SIG-M5 treated with dmso at 0.1 percent for 504 hours (cell line): ENCODE data around the gene SLC35B3.
"Not testable (repeated sequence)": the region's sequence is repeated elsewhere in the genome, so short reads cannot be mapped to it uniquely, and the experiment has no call there.

Experiments
- DNase-seq: peaks from one replicate; lab custom pipeline; 2025; ENCODE audit not compliant: unreplicated experiment; lab: John Stamatoyannopoulos, UW

Gene SLC35B3

DNA sequence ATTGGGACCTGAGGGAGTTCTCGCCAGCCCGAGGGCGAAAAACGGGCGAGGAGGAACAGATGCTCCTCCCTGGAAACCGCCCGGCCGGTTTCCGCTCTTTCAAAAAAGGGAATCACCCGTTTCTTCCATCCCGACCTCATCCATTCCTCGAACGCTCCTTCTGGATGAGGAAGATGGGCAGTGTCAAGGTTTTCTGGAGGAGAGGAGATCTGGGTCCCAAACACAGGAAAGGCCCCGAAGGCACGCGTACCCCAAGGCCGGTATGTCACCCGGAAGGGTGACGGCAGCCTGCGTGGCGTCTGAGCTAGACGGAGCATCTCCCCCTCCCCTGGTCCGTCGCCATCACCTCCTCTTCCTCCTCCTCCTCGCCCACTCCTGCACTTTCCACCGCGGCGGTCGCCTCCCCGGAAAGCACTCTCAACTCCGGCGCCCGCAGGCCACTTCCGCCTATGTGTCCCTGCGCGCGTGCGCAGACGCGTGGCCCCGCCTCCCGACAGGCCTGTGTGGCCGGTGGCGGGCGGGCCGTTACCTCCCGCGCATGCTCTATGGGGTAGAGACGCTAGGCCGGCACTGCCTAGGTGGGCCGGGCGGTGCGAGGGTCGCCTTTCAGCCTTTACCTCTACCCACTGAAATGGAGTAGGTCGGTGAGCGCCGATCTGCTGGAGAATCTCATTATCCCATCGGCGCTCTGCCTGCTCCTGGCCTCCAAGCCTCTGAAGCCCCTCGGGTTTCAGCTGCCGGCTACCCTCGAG is at the start of gene SLC35B3:
TSS of gene SLC35B3 (minus strand) at position 453 of the 752 bp plus-strand sequence.
- peak; percentile 76 for DNase-seq

GRCh38 chr6:8483650-8484049 is 48.3 kb upstream of the SLC35B3 start:
- no peak for DNase-seq

DNA sequence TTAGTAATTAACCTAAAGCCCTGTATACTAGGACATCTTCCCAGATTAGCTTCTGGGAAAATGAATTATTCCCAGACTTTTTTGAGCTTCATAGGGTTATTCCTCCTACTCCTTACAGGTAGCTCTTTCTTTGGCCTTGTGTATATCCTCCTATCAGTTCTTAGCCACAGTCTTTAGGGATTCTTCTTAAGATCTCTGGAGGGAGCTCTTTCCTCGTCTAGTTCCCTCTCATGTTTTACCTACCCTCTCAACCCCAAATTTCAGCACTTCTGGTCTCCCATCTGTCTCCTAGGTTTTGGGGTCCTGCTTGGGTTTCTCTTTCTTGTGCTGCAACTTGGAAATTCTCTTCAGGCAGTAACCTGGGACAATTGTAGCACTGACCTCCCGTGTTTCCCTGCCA is 46.4 kb upstream of the SLC35B3 start:
- DNase-seq, result peak; percentile 67

DNA sequence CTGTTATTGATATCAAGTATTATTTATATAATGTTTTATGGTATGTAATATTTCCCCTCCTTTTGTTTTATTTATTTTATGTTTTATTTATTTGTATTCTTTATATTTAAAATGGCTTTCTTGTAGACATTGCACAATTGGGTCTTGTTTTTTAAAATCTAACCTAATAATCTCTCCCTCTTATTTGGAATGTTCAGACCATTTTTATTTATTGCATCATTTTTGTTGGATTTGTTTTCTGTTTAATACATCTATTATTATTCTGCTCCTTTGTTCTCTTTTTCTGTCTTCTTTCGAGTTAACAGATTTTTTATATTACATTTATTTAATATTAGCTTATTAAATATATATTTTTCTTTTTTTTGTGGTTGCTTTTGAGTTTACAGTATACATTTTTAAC is 43.1 kb upstream of the SLC35B3 start:
- DNase-seq, result no peak

DNA sequence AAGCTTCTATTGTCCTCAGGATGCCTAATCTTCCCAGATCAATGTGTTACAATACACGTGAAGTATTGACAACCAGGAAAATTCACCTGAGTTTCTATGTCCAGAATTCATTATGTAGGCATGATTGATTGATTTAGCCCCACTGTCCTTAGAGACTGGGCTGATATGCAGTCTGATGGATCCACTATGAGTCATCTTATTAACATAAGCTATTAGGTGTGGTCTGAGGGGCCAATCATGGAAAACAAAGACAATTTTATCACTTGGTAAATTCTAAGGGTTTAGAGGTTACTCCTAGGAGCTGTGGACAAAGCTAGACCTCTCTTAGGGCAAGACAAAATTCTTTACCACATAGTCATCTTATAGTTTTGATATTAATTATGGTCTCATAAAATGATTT is 41.3 kb upstream of the SLC35B3 start:
- DNase-seq, result no peak

DNA sequence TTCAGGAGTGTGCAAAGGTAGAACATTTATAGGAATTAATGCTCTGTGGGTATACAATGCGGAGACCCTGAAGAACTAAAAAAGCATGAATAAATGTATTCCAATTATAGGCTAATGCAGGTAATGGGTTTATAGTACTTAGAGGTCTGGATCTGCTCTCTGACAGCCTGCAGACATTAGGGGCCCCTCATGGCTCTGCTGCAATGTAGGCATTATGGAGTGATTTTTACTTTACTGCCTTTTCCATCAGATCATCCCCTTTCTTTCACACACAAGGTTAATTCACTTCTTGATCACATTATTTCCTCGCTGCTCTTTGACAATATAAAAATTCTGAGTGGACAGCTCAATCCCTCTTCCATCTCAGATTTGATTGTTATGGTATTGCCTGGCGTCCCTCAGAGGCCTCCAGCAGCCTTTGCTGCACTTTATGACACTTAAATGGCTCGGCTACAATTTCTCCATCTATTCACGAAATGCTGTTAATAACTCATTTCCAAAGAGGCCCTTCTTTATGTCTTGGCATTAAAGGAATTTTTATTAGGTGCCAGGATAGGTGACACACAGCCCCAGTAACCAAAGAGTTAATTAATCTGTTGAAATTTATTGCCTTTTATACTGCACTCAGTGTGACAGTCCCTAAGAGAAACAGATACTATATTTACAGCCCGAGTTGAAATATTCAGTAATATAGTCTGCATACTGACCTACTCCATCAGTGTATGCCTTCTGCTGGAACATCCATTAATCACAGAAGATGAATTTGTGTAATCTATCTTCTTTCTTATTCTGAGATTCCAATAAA is 33.4 kb upstream of the SLC35B3 start:
- DNase-seq, result no peak

- DNase-seq, result no peak
These were observed 27.3 kb upstream of the SLC35B3 start for GRCh38 chr6:8462694-8463093.

- DNase-seq, result no peak
These were observed 26.8 kb upstream of the SLC35B3 start for GRCh38 chr6:8462169-8462568.

- DNase-seq, result no peak
These were observed 11.0 kb upstream of the SLC35B3 start for GRCh38 chr6:8446391-8446790.

DNA sequence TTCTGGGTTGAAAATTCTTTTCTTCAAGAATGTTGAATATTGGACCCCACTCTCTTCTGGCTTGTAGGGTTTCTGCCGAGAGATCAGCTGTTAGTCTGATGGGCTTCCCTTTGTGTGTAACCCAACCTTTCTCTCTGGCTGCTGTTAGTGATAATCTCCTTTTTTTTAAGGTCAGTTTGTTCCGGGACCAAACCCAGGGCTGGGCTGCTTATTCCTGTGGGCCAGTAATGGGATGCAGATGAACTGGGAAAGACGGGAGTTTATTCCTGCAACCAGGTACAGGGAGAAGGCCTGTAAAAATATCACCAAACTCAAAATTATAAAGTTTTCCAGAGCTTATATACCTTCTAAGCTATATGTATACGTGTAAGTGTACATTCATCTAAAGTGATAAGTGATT is 10.6 kb upstream of the SLC35B3 start:
- not testable (repeated sequence) for DNase-seq

- no peak for DNase-seq
These were observed 6.8 kb upstream of the SLC35B3 start for GRCh38 chr6:8442150-8442549.

GRCh38 chr6:8441452-8441851 is 6.1 kb upstream of the SLC35B3 start:
- no peak for DNase-seq

DNA sequence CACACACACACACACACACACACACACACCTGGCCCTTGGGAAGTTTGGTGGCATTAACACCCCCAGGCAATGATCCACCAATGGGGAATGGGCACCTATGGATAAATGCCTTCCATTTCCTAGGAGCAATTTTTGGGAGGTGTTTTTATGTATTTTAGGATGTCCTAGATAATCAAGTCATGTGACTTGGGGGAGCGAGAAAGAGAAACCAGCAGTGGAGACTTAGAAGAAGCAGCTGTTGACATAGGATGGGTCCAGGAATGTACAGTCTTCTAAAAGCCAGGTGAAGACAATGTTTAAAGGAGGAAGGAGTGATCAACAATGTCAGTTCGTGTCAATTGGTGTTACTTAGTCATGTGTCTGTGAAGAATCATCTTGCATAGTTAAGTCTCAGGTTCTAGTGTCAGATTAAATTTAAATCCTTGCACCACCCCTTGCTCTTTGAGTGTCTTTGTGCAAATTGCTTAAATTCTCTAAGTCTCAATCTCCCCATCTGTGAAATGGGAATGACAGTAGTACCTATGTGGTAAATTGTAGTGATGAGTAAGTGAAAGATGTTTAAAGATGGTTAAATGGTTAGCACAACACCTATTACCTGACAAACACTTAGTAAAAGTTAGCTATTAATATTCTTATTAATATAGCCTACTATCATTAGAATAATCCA is 4.4 kb upstream of the SLC35B3 start:
- no peak for DNase-seq

DNA sequence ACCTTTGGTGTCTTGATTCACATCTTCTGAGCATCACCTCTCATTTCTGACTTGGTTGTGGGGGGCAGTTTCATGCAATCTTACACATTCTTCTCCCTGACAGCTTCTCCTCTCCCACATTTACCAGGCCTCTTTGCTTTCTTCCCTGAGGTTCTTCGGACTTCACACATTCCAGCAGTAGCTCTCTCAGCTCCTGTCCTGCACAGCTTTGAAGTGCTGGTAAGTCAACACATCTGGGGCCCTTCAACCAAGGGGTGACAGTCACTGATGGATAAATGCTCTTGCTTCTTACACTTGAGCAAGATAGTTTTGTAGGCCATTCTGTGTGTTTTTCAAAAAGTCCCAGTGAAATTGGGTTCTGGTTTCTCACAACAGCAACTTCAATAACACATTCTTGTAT is 2.5 kb upstream of the SLC35B3 start:
- DNase-seq, result no peak

DNA sequence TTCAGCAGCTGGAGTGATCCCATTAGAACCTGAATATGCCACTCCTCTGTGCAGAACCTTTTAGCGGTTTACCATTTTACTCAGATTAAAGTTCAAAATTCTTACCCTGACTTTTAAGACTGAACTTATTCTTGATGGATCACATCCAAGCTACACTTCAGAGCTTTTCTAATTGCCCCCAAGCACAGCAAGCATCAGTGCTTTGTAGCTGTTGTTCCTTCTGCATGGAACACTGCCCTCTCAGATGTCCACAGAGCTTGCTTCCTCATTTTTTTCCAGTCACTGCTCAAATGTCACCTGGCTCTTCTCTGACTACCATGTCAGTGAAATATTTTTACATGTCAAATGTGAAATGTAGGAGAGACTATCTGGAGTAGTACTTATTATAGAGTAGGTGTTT is 1.6 kb upstream of the SLC35B3 start:
- peak; percentile 1 for DNase-seq

- no peak for DNase-seq
These were observed 462 bp upstream of the SLC35B3 start for GRCh38 chr6:8435845-8436168.

DNA sequence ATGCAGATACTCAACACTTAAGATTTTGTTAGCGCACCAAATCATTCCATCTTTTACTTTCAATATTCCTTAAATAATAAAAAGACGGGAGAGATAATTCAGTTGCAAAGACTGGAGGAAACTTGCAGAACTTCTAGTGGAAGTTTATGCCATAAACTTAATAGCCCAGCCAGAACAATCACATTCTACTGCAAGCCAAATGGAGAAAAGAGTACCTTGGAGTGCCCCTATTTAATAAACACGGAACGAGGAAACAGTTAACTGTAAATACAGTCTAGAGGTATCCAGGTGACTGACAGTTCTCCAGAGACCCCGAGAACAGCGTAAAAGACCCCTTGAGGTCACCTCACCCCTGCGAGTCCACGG is 635 bp downstream of the SLC35B3 start:
- DNase-seq, result no peak

GRCh38 chr6:8432614-8433013 is 2.7 kb downstream of the SLC35B3 start:
- DNase-seq, result no peak

DNA sequence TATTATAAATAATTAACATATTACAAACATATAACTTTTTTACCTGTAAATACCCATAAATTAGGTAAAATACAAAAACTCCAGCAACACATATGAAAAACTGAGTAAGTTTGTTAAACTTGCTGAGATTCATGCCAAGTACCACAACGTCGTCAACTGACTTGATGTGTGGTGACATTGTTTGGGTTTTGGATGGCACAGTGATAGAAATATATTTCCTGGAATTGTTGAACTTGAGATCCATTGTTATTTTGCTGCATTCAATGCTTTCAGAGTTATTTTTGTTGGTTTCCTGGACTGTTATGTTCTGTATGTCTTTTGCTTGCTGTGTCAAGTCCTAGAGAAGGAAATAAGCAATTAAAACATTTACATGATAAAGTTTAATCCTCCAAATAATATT is 5.5 kb downstream of the SLC35B3 start:
- no peak for DNase-seq

- DNase-seq, result not testable (repeated sequence)
These were observed 8.8 kb downstream of the SLC35B3 start for GRCh38 chr6:8426544-8426943.

DNA sequence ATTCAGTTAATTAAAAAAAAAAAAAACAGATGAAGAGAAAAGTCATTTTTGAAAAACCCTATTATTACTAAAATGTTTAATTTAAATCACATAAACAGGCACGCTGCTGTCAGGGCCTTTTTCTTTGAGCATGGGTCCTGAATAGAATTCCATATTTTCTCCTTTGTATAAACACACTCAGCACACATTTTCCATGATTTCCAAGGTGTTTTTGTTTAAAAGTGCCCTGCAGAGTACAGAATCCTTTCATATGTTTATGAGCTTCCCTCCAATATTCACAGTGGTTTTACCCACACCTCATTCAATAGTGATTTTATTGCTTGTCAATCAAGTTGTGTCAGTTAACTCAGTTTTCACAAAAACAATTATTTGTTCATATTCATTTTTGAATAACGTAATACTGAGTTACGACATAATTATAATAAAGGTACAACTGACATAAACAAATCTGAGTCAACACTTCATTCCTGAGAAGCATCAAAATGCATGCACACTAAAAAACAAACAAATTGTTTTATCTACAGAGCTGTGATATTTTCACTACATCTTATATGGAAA is 15.2 kb downstream of the SLC35B3 start:
- no peak for DNase-seq

- DNase-seq, result no peak
These were observed 19.4 kb downstream of the SLC35B3 start for GRCh38 chr6:8415913-8416312.
